ENCODE measurements around the gene KCNA10. TPM values are rescaled to one million over a fixed set of nuclear protein-coding genes. Genes with fewer than 3 reads are reported as not detected.
A peak's percentile ranks its signal among the peaks of the same experiment; 100 is the strongest.

KCNA10 gene
- total and polyA plus RNA-seq, 2 of the 13 experiments (the other 11 are each of a cell fraction or from before 2014, with no cell fraction given) = not detected

DNA sequence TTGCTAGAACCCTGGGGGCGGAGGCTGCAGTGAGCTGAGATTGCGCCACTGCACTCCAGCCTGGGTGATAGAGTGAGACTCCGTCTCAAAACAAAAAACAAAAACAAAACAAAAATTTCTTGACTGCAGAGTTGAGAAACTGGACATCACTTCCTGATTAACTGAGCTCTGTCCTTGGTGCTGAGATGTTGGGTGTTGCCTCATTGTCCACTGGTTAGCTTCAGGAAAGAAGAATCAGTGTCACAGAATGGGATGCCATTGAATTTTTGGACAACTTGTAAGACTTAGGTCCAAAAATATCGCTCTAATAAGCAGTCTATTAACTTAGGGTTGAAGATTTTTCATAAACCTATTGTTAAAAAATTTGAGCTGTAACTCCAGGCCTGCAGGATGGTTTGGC lies 23.8 kb upstream of the KCNA10 start (continued):
- TF ChIP-seq, protein P1, sequence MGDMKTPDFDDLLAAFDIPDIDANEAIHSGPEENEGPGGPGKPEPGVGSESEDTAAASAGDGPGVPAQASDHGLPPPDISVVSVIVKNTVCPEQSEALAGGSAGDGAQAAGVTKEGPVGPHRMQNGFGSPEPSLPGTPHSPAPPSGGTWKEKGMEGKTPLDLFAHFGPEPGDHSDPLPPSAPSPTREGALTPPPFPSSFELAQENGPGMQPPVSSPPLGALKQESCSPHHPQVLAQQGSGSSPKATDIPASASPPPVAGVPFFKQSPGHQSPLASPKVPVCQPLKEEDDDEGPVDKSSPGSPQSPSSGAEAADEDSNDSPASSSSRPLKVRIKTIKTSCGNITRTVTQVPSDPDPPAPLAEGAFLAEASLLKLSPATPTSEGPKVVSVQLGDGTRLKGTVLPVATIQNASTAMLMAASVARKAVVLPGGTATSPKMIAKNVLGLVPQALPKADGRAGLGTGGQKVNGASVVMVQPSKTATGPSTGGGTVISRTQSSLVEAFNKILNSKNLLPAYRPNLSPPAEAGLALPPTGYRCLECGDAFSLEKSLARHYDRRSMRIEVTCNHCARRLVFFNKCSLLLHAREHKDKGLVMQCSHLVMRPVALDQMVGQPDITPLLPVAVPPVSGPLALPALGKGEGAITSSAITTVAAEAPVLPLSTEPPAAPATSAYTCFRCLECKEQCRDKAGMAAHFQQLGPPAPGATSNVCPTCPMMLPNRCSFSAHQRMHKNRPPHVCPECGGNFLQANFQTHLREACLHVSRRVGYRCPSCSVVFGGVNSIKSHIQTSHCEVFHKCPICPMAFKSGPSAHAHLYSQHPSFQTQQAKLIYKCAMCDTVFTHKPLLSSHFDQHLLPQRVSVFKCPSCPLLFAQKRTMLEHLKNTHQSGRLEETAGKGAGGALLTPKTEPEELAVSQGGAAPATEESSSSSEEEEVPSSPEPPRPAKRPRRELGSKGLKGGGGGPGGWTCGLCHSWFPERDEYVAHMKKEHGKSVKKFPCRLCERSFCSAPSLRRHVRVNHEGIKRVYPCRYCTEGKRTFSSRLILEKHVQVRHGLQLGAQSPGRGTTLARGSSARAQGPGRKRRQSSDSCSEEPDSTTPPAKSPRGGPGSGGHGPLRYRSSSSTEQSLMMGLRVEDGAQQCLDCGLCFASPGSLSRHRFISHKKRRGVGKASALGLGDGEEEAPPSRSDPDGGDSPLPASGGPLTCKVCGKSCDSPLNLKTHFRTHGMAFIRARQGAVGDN (CRISPR knock-in tag; IDR thresholded peaks at IDR 0.05) = no peak
- TF ChIP-seq MIER2 (CRISPR knock-in tag; IDR thresholded peaks at IDR 0.05) = peak; percentile 94
- TF ChIP-seq, protein P2, sequence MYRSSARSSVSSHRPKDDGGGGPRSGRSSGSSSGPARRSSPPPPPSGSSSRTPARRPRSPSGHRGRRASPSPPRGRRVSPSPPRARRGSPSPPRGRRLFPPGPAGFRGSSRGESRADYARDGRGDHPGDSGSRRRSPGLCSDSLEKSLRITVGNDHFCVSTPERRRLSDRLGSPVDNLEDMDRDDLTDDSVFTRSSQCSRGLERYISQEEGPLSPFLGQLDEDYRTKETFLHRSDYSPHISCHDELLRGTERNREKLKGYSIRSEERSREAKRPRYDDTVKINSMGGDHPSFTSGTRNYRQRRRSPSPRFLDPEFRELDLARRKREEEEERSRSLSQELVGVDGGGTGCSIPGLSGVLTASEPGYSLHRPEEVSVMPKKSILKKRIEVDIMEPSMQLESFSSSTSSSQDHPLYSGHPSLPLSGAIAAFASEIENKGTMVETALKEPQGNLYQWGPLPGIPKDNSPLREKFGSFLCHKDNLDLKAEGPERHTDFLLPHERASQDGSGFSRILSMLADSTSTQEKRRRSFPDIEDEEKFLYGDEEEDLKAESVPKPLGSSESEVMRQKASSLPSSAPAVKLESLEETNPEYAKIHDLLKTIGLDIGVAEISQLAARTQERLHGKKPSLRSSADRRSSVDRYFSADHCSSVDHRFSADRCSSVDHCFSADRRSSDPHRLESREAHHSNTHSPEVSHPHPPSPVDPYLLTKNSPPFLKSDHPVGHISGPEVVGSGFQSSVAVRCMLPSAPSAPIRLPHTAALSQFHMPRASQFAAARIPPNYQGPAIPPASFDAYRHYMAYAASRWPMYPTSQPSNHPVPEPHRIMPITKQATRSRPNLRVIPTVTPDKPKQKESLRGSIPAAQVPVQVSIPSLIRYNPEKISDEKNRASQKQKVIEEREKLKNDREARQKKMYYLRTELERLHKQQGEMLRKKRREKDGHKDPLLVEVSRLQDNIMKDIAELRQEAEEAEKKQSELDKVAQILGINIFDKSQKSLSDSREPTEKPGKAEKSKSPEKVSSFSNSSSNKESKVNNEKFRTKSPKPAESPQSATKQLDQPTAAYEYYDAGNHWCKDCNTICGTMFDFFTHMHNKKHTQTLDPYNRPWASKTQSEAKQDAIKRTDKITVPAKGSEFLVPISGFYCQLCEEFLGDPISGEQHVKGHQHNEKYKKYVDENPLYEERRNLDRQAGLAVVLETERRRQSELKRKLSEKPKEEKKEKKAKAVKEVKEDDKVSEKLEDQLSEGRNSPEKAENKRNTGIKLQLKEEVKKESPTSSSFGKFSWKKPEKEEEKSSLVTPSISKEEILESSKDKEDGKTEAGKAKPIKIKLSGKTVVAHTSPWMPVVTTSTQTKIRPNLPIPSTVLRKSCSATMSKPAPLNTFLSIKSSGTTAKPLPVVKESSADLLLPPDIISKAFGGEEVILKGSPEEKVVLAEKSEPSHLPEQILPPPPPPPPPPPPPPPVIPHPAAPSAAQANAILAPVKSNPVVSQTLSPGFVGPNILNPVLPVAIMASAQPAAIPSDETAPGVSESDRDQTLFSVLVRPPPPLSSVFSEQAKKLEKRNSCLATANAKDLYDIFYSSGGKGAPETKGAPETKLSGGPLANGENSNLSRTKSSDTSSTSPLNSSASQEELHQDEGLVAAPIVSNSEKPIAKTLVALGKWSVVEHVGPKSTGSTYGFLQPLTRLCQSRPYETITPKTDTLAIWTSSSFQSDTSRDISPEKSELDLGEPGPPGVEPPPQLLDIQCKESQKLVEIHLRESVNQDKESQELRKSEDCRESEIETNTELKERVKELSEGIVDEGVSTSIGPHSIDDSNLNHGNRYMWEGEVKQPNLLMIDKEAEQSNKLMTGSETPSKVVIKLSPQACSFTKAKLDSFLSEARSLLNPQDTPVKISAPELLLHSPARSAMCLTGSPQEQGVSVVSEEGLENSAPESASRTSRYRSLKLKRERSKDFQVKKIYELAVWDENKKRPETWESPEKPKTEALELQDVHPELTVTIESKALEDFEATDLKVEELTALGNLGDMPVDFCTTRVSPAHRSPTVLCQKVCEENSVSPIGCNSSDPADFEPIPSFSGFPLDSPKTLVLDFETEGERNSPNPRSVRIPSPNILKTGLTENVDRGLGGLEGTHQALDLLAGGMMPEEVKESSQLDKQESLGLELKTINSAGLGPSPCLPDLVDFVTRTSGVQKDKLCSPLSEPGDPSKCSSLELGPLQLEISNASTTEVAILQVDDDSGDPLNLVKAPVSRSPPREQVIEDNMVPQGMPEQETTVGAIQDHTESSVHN (CRISPR knock-in tag; IDR thresholded peaks at IDR 0.05) = no peak
- no peak for TF ChIP-seq KDM3A (CRISPR knock-in tag; IDR thresholded peaks at IDR 0.05; ENCODE audit: low read depth)
- TF ChIP-seq, protein P3, sequence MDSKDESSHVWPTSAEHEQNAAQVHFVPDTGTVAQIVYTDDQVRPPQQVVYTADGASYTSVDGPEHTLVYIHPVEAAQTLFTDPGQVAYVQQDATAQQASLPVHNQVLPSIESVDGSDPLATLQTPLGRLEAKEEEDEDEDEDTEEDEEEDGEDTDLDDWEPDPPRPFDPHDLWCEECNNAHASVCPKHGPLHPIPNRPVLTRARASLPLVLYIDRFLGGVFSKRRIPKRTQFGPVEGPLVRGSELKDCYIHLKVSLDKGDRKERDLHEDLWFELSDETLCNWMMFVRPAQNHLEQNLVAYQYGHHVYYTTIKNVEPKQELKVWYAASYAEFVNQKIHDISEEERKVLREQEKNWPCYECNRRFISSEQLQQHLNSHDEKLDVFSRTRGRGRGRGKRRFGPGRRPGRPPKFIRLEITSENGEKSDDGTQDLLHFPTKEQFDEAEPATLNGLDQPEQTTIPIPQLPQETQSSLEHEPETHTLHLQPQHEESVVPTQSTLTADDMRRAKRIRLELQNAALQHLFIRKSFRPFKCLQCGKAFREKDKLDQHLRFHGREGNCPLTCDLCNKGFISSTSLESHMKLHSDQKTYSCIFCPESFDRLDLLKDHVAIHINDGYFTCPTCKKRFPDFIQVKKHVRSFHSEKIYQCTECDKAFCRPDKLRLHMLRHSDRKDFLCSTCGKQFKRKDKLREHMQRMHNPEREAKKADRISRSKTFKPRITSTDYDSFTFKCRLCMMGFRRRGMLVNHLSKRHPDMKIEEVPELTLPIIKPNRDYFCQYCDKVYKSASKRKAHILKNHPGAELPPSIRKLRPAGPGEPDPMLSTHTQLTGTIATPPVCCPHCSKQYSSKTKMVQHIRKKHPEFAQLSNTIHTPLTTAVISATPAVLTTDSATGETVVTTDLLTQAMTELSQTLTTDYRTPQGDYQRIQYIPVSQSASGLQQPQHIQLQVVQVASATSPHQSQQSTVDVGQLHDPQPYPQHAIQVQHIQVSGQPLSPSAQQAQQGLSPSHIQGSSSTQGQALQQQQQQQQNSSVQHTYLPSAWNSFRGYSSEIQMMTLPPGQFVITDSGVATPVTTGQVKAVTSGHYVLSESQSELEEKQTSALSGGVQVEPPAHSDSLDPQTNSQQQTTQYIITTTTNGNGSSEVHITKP (CRISPR knock-in tag; IDR thresholded peaks at IDR 0.05; ENCODE audit: low read depth) = no peak
- TF ChIP-seq, protein P4, sequence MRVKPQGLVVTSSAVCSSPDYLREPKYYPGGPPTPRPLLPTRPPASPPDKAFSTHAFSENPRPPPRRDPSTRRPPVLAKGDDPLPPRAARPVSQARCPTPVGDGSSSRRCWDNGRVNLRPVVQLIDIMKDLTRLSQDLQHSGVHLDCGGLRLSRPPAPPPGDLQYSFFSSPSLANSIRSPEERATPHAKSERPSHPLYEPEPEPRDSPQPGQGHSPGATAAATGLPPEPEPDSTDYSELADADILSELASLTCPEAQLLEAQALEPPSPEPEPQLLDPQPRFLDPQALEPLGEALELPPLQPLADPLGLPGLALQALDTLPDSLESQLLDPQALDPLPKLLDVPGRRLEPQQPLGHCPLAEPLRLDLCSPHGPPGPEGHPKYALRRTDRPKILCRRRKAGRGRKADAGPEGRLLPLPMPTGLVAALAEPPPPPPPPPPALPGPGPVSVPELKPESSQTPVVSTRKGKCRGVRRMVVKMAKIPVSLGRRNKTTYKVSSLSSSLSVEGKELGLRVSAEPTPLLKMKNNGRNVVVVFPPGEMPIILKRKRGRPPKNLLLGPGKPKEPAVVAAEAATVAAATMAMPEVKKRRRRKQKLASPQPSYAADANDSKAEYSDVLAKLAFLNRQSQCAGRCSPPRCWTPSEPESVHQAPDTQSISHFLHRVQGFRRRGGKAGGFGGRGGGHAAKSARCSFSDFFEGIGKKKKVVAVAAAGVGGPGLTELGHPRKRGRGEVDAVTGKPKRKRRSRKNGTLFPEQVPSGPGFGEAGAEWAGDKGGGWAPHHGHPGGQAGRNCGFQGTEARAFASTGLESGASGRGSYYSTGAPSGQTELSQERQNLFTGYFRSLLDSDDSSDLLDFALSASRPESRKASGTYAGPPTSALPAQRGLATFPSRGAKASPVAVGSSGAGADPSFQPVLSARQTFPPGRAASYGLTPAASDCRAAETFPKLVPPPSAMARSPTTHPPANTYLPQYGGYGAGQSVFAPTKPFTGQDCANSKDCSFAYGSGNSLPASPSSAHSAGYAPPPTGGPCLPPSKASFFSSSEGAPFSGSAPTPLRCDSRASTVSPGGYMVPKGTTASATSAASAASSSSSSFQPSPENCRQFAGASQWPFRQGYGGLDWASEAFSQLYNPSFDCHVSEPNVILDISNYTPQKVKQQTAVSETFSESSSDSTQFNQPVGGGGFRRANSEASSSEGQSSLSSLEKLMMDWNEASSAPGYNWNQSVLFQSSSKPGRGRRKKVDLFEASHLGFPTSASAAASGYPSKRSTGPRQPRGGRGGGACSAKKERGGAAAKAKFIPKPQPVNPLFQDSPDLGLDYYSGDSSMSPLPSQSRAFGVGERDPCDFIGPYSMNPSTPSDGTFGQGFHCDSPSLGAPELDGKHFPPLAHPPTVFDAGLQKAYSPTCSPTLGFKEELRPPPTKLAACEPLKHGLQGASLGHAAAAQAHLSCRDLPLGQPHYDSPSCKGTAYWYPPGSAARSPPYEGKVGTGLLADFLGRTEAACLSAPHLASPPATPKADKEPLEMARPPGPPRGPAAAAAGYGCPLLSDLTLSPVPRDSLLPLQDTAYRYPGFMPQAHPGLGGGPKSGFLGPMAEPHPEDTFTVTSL (CRISPR knock-in tag; IDR thresholded peaks at IDR 0.05; ENCODE audit: borderline replicate concordance) = no peak

Measured in HepG2 (cell line).